DND-41 (cell line): Measurements from ENCODE around the gene SIPA1L3.

Experiments
- EZH2 ChIP-seq: IDR thresholded peaks from 3 replicates; pipeline ENCODE4 v1.6.1; 2012; ENCODE audit warnings: borderline replicate concordance, low read depth, mild to moderate bottlenecking, moderate library complexity, low read length, inconsistent platforms; ENCODE audit not compliant: severe bottlenecking
- TF ChIP-seq, protein P1 (sequence below): IDR thresholded peaks from 2 replicates; pipeline ENCODE4 v1.5.1; 2012; ENCODE audit warnings: borderline replicate concordance, low read length, moderate library complexity, mild to moderate bottlenecking; ENCODE audit not compliant: poor library complexity, severe bottlenecking; ENCODE audit errors: extremely low read depth

DNA sequence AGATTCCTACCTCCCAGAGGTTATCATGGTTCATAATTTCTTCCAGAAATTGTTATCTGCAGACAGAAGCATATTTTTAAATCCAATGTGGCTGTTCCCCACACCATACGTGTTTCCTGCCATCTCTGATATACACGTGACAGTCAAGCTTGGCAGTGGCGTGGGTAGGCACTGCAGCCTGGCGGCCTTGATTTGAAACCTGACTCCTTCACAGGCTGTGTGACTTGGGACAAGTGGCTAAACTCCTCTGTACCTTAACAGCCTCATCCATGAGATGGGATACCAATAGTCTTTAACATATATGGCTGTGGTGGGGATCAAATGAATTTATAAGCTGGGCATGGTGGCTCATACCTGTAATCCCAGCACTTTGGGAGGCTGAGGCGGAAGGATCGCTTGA lies 283.8 kb downstream of the SIPA1L3 start:
- TF ChIP-seq, protein P1, sequence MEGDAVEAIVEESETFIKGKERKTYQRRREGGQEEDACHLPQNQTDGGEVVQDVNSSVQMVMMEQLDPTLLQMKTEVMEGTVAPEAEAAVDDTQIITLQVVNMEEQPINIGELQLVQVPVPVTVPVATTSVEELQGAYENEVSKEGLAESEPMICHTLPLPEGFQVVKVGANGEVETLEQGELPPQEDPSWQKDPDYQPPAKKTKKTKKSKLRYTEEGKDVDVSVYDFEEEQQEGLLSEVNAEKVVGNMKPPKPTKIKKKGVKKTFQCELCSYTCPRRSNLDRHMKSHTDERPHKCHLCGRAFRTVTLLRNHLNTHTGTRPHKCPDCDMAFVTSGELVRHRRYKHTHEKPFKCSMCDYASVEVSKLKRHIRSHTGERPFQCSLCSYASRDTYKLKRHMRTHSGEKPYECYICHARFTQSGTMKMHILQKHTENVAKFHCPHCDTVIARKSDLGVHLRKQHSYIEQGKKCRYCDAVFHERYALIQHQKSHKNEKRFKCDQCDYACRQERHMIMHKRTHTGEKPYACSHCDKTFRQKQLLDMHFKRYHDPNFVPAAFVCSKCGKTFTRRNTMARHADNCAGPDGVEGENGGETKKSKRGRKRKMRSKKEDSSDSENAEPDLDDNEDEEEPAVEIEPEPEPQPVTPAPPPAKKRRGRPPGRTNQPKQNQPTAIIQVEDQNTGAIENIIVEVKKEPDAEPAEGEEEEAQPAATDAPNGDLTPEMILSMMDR: no peak
- no peak for TF ChIP-seq EZH2
